Ovary (tissue), 3 donors: ENCODE data around the gene MMP3.

ENCODE experiments used
- CTCF ChIP-seq, 3 donors: fragments of 450-650 bp in 2 of 3; fragments of 200-600 bp in 1 of 3; IDR thresholded peaks; one replicate each; pipeline versions ENCODE4 v1.5.1 to v1.8.0; 2016 to 2022; ENCODE audit warnings: antibody characterized with exemption in 3 of 3, mild to moderate bottlenecking in 1 of 3
- EP300 ChIP-seq: sonication (generic); formaldehyde crosslinking; IDR thresholded peaks from one replicate; pipeline ENCODE4 v1.6.1; 2017; ENCODE audit warnings: antibody characterized with exemption
- POLR2A ChIP-seq: fragments of 450-650 bp; IDR thresholded peaks from one replicate; pipeline ENCODE4 v1.6.1; 2017; ENCODE audit warnings: antibody characterized with exemption, mild to moderate bottlenecking, moderate library complexity
- donor health status: DM: no; HTN: no; CAD: no.

GRCh38 chr11:102849311-102849710, 5.9 kb upstream of the MMP3 start:
- TF ChIP-seq CTCF (IDR thresholded peaks at IDR 0.05): no peak
- no peak for TF ChIP-seq POLR2A
- no peak for TF ChIP-seq EP300
